Putamen (tissue), 1 donor: Measurements from ENCODE around the gene LSP1.

Experiments used
- DNase-seq: peaks from one replicate; pipeline ENCODE4 v3.0.0-alpha.2; 2016; ENCODE audit warnings: low spot score

Gene LSP1

DNA sequence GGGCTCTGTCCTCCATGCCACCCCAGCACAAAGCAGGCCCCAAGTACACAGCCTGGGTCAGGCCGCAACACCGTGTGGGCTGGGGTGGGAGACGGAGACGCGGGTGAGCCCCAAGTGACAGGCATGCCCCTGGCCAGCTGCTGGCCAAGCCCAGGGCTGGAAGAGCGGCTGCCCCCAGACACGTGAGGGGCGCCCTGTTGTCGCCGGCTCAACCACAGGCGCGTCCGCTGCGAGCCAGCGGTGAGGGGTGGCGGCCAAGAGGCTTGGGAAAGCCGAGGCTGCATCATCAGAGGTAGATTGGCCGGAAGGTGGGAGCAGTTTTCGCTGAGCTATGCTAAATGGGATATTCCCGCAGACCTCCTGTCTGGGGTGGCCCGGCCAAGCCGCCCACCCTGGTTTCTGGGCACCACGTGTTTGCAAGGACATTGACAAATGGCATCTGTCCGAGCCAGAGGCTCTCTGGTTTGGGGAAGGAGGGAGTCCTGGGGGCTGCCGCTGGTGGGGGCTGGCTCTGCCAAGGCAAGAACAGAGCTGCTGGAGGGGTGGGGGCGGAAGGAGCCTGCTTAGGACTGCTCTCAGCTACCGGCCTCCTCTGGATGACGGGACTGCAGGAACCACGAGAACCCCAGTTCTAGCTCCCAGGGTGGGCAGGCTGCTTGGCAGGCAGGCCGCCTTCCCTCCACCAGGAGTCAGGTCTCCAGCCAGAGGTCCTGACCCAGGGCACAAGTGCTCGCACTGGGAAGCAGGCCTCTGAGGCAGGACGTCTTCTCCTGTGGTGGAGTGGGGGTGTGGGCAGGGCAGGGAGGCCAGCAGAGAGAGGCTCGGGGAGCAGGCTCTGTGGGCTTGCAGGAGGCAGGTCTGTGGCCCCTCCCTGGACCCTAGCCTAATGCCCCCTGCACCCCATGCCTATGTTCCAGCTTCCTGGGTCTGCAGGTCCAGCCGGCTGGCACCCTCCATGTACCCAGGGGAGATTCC lies 38.3 kb downstream of the LSP1 start:
- no peak for DNase-seq

DNA sequence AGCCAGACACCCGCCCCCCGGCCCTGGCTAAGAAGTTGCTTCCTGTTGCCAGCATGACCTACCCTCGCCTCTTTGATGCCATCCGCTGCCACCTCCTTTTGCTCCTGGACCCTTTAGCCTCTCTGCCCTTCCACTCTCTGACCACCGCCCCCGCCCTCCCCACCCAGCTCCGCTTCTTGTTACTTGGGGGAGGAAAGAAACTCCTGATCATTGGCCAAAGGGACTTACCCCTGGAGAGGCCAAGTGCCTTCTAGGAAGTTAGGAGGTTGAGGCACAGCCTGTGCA lies 38.9 kb downstream of the LSP1 start, which contains the start of gene PRR33:
TSS of gene PRR33 (minus strand) at position 65 of the 285 bp plus-strand sequence. CDS start 1,311 bp downstream, outside the sequence.
- no peak for DNase-seq

DNA sequence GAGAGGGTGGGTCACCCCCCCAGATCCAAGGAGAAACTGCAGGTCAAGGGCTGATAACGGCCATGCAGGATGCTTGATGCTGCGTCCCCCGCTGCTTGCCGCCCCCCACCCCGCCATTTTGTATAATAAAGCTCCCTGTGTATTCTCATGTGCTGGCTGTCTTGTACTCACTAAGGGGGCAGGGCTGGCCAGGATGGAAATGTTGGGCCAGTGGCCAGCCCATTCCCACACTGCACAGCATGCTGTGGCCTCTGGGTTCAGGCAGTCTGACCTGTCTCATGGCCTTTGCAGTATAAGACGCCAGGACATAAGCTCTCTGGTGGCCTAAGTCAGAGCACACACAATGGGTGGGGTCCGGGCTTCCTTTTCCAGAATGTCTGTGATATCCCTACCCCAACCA lies 39.2 kb downstream of the LSP1 start:
- DNase-seq, result no peak

DNA sequence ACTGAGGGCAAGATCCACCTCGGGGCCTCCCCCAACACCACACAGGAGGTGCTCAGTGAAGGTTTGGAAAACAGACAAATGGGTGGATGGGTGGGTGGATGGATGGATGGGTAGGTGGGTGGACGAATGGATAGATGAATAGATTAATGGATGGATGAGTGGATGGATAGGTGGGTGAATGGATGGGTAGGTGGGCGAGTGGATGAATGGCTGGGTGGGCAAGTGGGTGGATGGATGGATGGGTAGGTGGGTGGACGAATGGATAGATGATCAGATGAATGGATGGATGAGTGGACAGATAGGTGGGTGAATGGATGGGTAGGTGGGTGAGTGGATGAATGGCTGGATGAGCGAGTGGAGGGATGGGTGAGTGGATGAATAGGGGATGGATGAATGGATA lies 39.7 kb downstream of the LSP1 start:
- no peak for DNase-seq

DNA sequence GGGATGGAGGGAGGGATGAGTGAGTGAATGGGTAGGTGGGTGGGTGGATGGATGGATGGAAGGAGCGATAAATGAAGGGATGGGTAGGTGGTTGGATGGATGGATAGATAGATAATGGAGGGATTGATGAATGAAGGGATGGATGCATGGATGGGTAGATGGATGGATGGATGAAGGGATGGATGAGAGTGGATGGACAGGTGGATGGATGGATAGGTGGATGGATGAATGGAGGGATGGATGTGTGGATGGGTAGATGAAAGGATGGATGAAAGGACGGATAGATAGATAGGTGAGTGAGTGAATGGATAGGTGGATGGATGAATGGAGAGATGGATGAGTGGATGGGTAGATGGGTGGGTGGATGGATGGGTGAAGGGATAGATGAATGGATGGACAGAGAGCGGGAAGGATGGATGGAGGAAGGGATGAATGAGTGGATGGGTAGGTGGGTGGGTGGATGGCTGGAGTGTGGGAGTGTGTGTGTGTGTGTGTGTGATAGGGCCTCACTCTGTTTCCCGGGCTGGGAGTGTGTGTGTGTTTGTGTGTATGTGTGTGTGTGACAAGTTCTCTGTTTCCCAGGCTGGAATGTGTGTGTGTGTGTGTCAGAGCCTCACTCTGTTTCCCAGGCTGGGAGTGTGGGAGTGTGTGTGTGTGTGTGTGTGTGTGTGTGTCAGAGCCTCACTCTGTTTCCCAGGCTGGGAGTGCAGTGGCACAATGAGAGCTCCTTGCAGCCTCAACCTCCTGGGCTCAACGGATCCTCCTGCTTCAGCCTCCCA lies 40.9 kb downstream of the LSP1 start:
- DNase-seq, result no peak

DNA sequence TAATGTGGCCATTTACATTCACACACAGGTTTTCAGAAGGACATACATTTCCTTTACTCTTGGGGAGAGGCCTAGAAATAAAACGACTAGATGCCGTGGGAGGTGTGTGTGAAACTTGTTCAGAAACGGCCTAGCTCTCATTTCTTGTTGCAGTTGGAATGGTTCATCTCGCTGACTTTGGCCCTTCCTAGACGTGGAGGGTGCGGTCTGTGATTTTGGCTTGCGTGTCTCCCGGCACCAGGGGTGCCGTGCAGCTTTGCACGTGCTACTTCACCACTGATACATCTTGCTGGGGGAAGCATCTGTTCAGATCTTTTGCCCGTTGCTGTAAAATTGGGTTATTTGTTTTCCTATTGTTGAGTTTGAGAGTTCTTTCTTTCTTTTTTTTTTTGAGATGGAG lies 41.9 kb downstream of the LSP1 start:
- no peak for DNase-seq

DNA sequence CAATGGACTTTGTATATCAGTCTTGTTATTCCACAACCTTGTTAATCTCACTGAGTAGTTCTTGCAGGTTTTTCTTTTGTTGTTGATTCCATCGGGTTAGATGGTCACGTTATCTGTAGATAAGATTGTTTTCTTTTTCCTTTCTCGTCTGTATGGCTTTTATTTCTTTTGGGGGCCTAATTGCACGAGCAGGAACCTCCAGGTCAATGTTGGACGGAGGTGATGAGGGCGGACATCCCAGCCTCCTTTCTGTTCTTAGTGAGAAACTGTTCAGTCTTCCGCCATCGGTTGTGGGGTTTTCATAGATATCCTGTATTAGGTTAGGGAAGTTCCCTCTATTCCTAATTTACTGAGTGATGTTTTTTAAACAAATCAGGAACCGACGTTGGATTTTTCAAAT lies 43.6 kb downstream of the LSP1 start:
- no peak for DNase-seq

DNA sequence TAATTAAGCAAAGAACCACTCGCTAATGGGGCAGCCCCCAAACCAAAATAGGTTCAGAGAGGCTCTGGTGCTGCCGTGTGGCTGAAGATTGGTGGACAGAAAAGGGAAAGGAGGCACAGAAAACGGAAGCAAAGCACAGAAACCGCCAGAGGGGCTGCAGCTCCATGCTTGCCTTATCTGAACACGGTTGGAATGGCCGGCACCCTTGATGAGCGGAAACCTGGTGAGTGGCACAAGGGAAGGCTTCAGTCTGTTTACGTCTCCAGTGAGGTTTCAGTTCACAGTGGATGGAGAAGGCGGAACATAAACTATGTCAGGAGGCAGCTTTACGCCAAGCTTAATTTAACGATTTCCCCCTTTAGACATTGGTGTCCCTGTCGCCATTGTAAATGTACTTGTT lies 44.0 kb downstream of the LSP1 start:
- DNase-seq, result peak; percentile 4

DNA sequence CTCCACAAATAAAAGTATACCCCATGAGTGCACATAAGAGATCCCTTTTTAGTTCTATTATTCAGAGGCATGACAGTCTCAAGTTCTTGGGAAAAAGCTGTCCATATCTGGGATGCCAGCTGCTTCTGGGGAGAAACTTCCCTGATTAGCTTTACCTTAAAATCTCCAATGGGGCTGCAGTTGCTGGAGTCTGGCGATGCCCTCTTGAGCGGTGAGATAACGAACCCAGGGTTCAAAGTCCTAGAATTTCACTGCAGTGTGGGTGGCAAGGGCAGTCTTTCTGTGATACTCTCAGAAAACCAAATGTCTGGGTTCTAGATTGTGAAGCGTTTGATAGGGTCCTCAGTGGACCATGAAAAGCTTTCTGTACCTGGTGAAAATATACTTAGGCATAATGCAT lies 46.2 kb downstream of the LSP1 start:
- no peak for DNase-seq

DNA sequence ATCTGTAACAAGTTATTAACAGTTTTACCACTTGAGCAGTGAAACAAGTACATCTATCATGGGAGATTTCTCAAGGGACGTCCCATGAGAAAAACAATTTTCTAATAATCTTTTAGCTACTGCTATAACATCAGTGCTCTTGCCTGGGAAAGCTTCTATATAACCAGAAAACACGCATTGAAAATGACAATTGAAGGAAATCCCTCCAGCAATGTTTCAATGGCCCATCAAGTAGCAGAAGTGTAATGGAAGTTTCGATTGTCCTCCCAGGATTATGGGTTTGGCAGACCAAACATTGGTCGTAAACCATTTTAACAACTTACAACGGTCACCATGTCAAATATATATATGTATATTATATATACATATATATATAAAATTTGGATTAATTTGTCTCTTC lies 46.8 kb downstream of the LSP1 start:
- DNase-seq, result no peak

DNA sequence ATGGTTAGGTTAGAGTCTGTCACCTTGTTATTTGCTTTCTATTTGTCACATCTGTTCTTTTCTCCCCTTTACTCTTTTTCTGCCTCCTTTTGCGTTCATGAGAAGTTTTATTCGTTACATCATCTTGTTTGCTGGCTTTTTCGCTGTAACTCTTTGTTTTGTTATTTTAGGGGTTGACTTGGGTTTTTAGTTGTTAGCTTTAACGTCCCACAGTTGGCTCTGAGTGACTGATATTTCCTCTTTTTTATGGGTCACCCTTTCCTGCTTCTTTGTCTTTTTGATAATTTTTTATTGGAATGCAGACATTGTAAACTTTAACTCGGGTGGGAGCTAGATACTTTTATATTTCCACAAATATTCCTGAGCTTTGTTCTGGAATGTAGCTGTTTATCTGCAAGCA lies 53.3 kb downstream of the LSP1 start:
- DNase-seq, result no peak

DNA sequence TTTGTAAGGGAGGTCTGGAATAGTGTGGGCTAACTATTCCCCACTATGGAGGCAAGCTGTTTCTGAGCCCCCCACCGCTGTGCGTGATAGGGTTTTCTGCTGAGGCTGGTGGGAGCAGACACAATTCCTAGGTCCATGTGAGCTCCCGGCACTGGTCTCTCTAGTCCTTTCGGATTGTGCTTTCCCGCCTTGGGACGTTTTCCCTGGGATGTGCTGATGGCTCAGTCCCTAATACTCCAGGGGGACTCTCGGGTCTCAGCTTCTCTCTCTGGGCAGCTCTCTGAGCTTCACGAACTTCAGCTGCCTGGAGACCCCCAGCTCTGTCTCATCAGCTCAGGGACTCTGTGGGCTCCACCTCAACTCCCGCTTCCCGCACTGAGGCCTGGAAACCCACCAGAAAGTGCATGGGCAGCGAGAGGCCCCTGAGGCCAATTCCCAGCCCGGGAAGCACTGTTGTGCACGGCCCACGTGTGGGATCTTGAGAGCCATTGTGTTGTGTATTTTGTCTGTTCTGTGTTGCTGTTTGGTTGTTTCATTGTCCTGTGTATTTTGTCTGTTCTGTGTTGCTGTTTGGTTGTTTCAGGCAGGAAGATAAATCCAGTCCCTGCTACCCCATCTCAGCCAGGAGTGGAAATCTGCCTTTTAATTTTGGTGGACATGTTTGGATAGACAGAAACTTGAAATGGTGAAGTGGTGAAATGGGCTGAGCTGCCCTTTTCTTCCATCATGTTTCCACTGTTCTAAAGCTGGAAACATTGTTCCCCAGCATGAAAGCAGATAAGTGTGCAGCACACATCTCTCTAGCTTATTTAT lies 53.9 kb downstream of the LSP1 start:
- no peak for DNase-seq

DNA sequence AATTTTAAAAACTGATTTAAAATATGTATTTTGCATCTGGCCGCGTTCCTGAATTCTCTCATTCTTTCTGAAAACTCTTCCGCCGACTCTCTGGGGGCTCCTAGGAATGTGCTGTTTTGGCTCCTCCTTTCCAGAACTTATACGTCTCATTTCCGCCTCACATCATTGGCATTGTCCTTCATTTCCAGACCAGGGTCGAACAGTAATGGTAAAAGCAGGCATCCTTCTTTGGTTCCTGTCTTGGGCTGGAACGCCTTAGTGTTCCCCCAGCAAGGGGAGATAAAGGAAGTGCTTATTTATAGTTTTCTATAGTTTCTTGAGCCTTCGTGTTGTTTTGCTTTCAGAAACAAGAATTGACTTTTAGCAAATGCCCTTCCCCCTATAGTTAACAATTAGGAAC lies 55.7 kb downstream of the LSP1 start:
- no peak for DNase-seq

DNA sequence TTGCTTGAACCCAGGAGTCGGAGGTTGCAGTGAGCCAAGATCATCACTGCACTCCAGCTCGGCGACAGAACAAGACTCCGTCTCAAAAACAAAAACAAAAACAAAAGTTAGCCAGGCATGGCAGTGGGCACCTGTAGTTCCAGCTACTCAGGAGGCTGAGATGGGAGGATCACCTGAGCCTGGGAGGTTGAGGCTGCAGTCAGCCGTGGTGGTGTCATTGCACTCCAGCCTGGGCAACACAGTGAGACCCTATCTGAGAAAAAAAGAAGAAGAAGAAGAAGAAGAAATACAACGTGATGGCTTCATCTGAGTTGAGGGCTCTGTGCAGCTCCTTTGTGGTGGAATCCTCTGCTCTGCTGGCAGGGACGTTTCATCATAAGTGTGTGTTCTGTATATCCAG lies 56.6 kb downstream of the LSP1 start:
- DNase-seq, result no peak

DNA sequence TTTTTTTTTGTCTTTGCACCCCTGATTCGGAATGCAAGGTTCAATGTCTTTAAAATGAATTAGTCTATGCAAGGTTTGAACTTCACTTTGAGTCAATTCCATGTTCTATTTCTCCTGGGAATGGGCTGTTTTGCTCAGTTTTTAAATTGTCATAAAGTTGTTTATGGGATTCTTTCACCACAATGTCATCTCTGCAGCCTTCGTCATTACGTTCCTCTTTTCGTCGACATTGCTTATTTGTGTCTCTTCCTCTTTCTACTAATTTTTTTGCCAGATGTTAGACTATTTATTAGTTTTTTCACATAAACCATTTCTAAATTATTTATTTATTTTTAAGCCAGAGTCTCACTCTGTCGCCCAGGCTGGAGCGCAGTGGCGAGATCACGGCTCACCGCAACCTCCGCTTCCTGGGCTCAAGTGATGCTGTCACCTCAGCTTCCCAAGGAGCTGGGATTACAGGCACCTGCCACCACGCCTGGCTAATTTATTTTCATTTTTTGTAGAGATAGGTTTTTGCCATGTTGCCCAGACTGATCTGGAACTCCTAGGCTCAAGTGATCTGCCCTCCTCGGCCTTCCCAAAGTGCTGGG lies 59.5 kb downstream of the LSP1 start:
- no peak for DNase-seq

DNA sequence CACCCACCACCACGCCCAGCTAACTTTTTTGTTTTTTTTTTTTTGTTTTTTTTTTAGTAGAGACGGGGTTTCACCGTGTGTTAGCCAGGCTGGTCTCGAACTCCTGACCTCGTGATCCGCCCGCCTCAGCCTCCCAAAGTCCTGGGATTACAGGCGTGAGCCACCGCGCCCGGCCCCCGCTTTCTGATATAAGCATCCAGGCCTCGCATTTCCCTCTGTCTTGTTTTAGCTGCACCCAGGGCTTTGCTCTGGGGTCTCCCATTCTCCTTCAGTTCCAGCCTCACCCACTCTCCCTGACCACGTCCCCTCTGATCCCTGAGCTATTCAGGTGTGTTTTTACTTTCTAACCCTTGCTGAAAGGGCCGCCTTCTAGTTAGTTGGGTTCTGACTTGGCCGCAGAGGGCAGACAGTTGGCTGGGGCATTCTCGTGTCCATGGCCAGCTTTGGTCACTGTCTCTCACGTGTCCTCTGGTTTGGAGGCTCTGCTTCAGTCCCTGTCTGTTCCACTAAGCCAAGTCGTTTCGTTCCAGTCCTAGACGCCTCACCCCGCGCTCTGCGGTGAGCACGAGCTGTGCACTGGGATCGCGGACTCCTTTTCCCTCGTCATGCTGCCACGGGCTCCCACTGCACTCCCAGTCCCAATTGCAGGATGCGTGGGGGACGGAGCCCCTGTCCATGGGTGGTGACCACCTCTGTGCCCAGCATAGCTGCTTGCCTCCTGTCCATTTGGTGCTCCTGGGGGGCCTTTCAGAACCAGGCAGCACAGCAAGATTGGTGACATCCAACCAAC lies 60.6 kb downstream of the LSP1 start:
- no peak for DNase-seq

DNA sequence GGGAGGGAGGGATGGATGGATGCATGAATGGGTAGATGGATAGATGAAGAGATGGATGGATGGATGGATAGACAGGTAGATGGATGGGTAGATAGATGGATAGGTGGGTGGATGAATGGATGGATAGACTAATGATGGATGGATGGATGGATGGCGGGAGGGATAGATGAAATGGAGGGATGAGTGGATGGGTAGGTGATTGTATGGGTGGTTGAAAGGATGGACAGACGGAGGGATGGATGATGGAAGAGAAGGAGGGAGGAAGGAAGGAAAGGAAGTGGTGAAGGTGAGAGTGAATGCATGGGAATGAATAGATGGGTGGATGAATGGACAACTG lies 62.9 kb downstream of the LSP1 start:
- DNase-seq, result no peak

DNA sequence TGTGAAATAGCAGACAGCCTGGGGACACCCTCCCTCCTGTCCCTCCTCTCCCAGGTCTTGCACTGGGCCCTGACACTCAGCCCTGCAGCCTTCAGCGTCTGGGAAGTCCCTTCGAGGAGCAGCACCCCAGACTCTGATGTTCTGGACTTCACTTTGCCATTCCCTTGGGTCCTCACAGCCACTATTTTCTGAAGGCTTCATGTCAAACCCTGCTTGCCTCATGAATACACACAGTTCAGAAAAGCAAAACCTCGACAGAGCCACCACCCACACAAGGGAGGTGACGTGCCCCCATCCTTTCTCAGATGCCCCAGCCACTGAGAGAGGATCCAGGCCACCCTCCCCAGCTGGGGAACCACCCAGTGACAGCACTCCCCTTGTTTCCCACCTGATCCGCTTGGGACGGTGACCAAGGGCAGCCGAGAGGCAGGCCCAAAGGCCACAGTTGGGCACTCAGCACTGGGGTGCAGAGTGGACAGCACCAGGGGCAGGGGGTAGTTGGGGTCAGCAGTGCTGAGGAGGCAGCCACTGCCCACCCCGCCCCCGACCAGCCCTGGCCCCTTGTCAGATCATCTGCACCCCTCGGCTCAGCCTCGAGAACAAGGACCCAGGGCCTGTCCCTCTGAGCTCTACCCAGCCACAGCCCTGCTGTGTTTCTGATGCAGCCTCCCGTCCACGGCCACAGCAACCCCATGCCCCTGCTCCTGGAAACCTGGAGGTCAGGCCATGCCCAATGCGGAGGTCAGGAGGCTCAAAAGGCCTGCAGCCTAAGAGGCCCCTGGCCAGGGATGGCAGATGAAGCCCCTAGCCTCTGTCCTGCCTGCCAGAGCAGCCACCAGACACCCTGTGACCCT lies 63.5 kb downstream of the LSP1 start:
- no peak for DNase-seq

DNA sequence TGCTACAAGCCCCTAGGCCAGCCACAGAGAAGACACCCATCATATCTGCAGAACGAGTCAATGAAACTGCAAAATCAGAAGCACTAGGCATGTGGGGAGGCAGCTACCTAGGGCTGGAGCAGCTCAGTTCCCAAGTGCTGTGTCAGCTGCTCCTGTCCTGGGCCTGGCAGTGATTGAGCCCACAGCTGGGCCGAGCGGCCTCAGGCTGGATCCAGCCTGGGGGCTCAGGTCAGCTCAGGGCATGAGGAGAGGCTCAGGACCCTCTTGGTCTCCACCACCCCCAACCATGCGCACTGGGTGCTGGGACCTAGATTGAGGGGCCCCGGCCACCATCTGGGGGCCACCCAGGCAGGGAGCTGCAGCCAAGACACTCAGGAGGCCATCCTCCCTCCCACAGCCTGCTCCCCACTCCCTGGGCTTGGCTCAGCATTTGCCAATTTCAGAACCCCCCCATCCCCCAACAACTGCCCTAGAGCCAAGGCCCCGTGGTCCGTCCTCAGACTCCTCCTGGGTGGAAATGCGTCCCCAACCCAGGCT lies 64.2 kb downstream of the LSP1 start:
- DNase-seq, result no peak
